Activated CD8-positive, alpha-beta T cell treated with anti-CD3 and anti-CD28 coated beads for 36 hours (primary cell): ENCODE results near the gene ADAMTS16. TPM values are rescaled to one million over a fixed set of nuclear protein-coding genes. Genes with fewer than 3 reads are reported as not detected.
"Not testable (repeated sequence)": the region's sequence is repeated elsewhere in the genome, so short reads cannot be mapped to it uniquely, and the experiment has no call there.

Source experiments
- ATAC-seq: fragments of 200-7000 bp; cut with Tn5 transposase; one replicate; pipeline ENCODE4 v1.10.0; 2021; ENCODE audit warnings: mild to moderate bottlenecking, moderate library complexity
- CTCF ChIA-PET: fragments of 350-600 bp; sonication (Branson Sonifier 250); formaldehyde crosslinking; loops from one replicate; lab custom pipeline; 2021; ENCODE audit warnings: antibody characterized with exemption; lab: Charles Lee
- POLR2A ChIA-PET: fragments of 350-600 bp; sonication (Branson Sonifier 250); formaldehyde crosslinking; loops from one replicate; lab custom pipeline; 2021; ENCODE audit warnings: antibody characterized with exemption; lab: Charles Lee
- DNase-seq: peaks from one replicate; pipeline ENCODE4 v3.0.0-alpha.2; 2020
- H3K27ac Mint-ChIP-seq: one replicate; pipeline ENCODE4 v1.8.0; 2021; ENCODE audit warnings: mild to moderate bottlenecking, mixed read lengths
- H3K27me3 Mint-ChIP-seq: one replicate; pipeline ENCODE4 v1.8.0; 2021; ENCODE audit warnings: mixed read lengths
- H3K36me3 Mint-ChIP-seq: one replicate; pipeline ENCODE4 v1.8.0; 2021; ENCODE audit warnings: low read depth, mixed read lengths
- H3K4me1 Mint-ChIP-seq: one replicate; pipeline ENCODE4 v1.8.0; 2021; ENCODE audit warnings: low read depth, mixed read lengths
- H3K4me3 Mint-ChIP-seq: one replicate; pipeline ENCODE4 v1.8.0; 2021; ENCODE audit warnings: mild to moderate bottlenecking, moderate library complexity, mixed read lengths
- H3K9me3 Mint-ChIP-seq: one replicate; pipeline ENCODE4 v1.8.0; 2021; ENCODE audit warnings: mixed read lengths
- intact Hi-C: fragments of 100-400 bp; cut with micrococcal nuclease; formaldehyde crosslinking; loops from one replicate; pipeline ENCODE4 v1.10.0; 2022
- total RNA-seq, 2 experiments: library from RNA; stranded (reverse); gene quantifications; one replicate each; pipeline ENCODE4 v1.2.3, GENCODE V29; 2021
- TF ChIP-seq, protein P1 (sequence below): fragments of 200-600 bp; IDR thresholded peaks from one replicate; pipeline ENCODE4 v1.8.0; 2022; ENCODE audit warnings: antibody characterized with exemption, mild to moderate bottlenecking

The ADAMTS16 gene
- total RNA-seq, 2 experiments from 2014 or later: not detected

DNA sequence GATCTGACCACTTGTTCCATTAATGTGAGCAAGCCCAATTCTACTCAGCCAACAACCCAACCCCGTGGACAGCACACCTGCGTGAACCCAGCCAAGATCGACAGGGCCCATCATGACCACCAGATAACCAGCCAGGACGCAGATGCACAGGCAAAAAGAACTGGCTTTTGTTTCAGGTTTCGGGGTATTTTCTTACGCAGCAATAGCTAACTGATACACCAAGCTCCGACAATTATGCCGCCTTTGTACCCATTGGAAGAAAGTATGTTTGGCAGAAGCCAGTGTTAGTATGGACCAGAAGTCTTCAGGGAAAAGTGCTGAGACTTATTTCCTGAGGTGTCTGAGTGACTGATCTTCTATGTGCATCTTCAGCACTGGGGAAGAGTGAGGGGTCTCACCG lies 6.0 kb upstream of the ADAMTS16 start:
- POLR2A ChIA-PET: no interaction called here
- TF ChIP-seq, protein P1, sequence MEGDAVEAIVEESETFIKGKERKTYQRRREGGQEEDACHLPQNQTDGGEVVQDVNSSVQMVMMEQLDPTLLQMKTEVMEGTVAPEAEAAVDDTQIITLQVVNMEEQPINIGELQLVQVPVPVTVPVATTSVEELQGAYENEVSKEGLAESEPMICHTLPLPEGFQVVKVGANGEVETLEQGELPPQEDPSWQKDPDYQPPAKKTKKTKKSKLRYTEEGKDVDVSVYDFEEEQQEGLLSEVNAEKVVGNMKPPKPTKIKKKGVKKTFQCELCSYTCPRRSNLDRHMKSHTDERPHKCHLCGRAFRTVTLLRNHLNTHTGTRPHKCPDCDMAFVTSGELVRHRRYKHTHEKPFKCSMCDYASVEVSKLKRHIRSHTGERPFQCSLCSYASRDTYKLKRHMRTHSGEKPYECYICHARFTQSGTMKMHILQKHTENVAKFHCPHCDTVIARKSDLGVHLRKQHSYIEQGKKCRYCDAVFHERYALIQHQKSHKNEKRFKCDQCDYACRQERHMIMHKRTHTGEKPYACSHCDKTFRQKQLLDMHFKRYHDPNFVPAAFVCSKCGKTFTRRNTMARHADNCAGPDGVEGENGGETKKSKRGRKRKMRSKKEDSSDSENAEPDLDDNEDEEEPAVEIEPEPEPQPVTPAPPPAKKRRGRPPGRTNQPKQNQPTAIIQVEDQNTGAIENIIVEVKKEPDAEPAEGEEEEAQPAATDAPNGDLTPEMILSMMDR: no peak
- H3K27me3 Mint-ChIP-seq: peaks cover 6% of the 10 kb centered on the region
- intact Hi-C loops: no loop called here
- CTCF ChIA-PET: no interaction called here
- no peak overlapping the region for H3K4me3 Mint-ChIP-seq
- ATAC-seq (no peak), DNase-seq (no peak)
- H3K9me3 Mint-ChIP-seq: no peaks in the 10 kb centered on the region
- no peak overlapping the region for H3K27ac Mint-ChIP-seq
- no peaks in the 10 kb centered on the region for H3K4me1 Mint-ChIP-seq
- no peaks in the 10 kb centered on the region for H3K36me3 Mint-ChIP-seq

GRCh38 chr5:5135957-5136676 lies 4.0 kb upstream of the ADAMTS16 start:
- Mint-ChIP-seq H3K4me1 (peaks cover 5% of the 10 kb centered on the region), H3K27me3 (peaks cover 16% of the 10 kb centered on the region), H3K36me3 (no peaks in the 10 kb centered on the region), H3K27ac (no peak overlapping the region), H3K9me3 (no peaks in the 10 kb centered on the region), H3K4me3 (no peak overlapping the region)
- DNase-seq (no peak), ATAC-seq (no peak)
- ChIA-PET CTCF (no interaction called here), POLR2A (no interaction called here)
- TF ChIP-seq, protein P1: no peak
- intact Hi-C loops: no loop called here

GRCh38 chr5:5137851-5138250 lies 2.3 kb upstream of the ADAMTS16 start:
- H3K9me3 Mint-ChIP-seq, H3K4me3 Mint-ChIP-seq, ATAC-seq, intact Hi-C loops, H3K4me1 Mint-ChIP-seq, H3K36me3 Mint-ChIP-seq, POLR2A ChIA-PET, CTCF ChIA-PET, DNase-seq, H3K27ac Mint-ChIP-seq: not testable (repeated sequence)
- peaks cover 21% of the 10 kb centered on the region for H3K27me3 Mint-ChIP-seq

GRCh38 chr5:5139336-5139776 lies 774 bp upstream of the ADAMTS16 start:
- intact Hi-C loops: no loop called here
- H3K9me3 Mint-ChIP-seq: no peaks in the 10 kb centered on the region
- no peak for ATAC-seq

DNA sequence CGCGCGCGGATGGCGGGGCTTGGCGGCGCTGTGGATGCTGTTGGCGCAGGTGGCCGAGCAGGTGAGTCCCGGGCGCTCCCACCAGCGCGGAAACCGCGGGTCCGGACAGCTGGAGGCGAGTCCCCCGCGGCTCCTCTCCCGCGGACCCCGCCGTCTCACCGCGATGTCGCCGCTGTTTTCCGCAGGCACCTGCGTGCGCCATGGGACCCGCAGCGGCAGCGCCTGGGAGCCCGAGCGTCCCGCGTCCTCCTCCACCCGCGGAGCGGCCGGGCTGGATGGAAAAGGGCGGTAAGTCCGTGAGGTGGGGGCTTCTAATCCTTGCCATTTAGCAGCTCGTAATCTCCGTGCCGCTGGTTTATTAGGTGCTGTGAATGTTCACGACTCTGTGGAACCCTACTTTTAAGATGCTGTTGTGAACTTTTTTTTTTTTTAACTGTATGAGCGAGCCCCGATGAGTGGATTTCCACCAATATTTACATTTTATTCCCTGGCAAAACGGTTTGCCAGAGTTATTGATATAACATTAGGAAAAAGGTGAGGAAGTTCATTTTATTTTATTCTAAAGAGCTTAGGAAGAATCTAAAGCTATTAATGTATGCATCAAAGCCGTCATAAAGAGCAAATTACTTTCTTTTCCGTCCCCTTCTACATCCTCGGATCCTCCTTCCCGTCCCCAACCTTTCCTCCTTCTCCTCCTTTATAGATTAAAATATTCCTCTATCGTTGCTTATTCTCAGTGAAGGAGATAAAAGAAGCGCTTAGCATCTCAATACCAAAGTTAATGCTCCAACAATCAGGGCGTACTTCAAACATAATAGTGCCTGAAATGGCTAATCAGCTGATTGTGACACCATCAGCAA lies 579 bp downstream of the ADAMTS16 start:
- no peak for DNase-seq
- intact Hi-C loops: loop anchor here (2.0 kb wide), 1 partner anchor 278 kb away; no protein-coding TSS in a partner anchor
- Mint-ChIP-seq H3K4me3 (no peak overlapping the region), H3K9me3 (no peaks in the 10 kb centered on the region), H3K36me3 (no peaks in the 10 kb centered on the region), H3K4me1 (peaks cover 5% of the 10 kb centered on the region), H3K27me3 (peaks cover 21% of the 10 kb centered on the region), H3K27ac (no peak overlapping the region)
- POLR2A ChIA-PET: no interaction called here
- TF ChIP-seq, protein P1: no peak
- CTCF ChIA-PET: interaction anchor here (0.6 to 2.2 kb wide), 6 partner anchors 8 to 325 kb away, joined by 3 to 14 read pairs (median 3); no protein-coding TSS in a partner anchor
- no peak for ATAC-seq

More at GRCh38 chr5:5139336-5139776, 774 bp upstream of the ADAMTS16 start:
- CTCF ChIA-PET: interaction anchor here (2.2 kb wide), 1 partner anchor 280 kb away, joined by 14 read pairs; no protein-coding TSS in a partner anchor
- Mint-ChIP-seq H3K27ac (no peak overlapping the region), H3K36me3 (no peaks in the 10 kb centered on the region), H3K4me1 (peaks cover 5% of the 10 kb centered on the region), H3K4me3 (no peak overlapping the region), H3K27me3 (peaks cover 21% of the 10 kb centered on the region)
- TF ChIP-seq, protein P1: no peak
- no peak for DNase-seq
- POLR2A ChIA-PET: no interaction called here
